DOHH2 (cell line): ENCODE measurements around the gene MCC.

Source experiments
- EZH2phosphoT487 ChIP-seq: fragments of 200-600 bp; sonication (generic); IDR thresholded peaks from 2 replicates; pipeline ENCODE4 v1.6.1; 2017; ENCODE audit warnings: borderline replicate concordance, mild to moderate bottlenecking, antibody characterized with exemption, low read length, moderate library complexity, mixed read lengths
- TF ChIP-seq, protein P1 (sequence below): fragments of 200-600 bp; sonication (generic); IDR thresholded peaks from one replicate; pipeline ENCODE4 v1.5.1; 2014; ENCODE audit warnings: antibody characterized with exemption, mild to moderate bottlenecking, low read depth, low read length; ENCODE audit not compliant: poor library complexity, severe bottlenecking

DNA sequence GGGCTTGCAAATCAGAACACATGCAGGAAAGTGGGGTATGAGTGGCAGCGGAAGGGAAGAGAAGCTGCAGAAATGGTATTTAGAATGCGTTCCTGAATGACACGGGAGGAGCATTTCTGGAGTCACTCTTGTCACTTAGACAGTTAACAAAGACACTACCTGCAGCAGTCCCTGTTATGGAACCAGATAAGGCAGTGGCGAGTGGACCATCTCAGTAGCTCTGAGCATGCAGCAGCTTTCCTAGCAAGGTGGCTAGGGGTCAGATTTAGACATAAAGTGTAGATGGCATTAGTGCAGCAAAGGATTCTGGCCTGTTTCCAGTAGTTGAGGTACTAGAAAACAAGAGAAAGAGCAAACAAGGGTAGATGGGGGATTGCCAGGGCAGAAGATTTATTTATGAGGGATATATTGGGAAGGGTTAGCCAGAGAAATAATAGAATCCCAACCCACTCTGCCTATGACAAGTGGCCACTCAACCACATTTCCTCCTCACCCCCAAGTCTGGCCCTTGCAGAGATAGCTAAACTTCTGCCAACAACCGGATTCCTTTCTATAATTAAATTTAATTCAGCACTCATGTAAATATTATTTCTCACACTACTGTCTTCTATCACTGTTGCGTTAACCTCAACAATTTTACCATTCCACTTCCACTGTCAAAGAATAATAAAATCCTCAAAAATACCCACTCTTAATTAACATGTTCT, 310.0 kb downstream of the MCC start:
- TF ChIP-seq, protein P1, sequence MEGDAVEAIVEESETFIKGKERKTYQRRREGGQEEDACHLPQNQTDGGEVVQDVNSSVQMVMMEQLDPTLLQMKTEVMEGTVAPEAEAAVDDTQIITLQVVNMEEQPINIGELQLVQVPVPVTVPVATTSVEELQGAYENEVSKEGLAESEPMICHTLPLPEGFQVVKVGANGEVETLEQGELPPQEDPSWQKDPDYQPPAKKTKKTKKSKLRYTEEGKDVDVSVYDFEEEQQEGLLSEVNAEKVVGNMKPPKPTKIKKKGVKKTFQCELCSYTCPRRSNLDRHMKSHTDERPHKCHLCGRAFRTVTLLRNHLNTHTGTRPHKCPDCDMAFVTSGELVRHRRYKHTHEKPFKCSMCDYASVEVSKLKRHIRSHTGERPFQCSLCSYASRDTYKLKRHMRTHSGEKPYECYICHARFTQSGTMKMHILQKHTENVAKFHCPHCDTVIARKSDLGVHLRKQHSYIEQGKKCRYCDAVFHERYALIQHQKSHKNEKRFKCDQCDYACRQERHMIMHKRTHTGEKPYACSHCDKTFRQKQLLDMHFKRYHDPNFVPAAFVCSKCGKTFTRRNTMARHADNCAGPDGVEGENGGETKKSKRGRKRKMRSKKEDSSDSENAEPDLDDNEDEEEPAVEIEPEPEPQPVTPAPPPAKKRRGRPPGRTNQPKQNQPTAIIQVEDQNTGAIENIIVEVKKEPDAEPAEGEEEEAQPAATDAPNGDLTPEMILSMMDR: no peak
- TF ChIP-seq EZH2phosphoT487: no peak
